ENCODE data around the gene REEP1.

The REEP1 gene

GRCh38 chr2:86195808-86196387 is 141.5 kb downstream of the REEP1 start:
- DNase-seq (ENCODE audit: low read depth in 2 of 2): no peak

GRCh38 chr2:86195055-86195807 is 142.2 kb downstream of the REEP1 start, which contains the start of gene IMMT:
IMMT (minus strand) TSS chr2:86195462; CDS start chr2:86195382, 80 bp downstream.
- peak; percentile 95 for DNase-seq (ENCODE audit: low read depth in 2 of 2)

- peak in 1 of 2 experiments; percentile 81 for DNase-seq (ENCODE audit: low read depth in 2 of 2)
These were observed 142.7 kb downstream of the REEP1 start for GRCh38 chr2:86194751-86195054.

DNA sequence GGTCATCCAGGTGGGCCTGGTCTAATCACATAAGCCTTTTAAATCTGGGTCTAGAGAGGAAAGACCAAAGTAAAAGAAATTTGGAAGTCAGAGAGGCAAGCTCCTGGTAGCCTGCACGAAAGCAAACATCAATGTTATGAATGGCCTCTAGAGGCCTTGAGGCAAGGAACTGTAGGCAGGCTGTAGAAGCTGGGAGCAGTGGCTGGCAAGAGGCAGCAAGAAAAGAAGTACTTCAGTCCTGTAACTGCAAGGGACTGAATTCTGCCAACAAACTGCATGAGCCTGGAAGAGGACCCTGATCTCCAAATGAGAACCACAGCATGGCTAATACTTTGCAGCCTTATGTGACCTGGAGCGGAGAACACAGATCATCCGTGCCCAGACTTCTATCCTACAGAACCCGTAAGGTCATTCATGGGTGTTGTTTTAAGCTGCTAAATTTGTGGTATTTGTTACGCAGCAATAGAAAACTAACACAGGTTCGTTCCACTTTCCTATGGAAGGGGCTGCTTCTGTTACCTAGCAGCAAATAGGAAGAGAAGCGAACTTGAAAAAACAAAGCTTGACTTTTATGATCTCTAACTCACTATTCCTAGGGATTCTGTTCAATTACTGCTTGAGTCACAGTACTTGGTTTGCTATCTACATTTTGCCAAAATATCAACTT is 143.4 kb downstream of the REEP1 start:
- DNase-seq (ENCODE audit: low read depth in 2 of 2): no peak

DNA sequence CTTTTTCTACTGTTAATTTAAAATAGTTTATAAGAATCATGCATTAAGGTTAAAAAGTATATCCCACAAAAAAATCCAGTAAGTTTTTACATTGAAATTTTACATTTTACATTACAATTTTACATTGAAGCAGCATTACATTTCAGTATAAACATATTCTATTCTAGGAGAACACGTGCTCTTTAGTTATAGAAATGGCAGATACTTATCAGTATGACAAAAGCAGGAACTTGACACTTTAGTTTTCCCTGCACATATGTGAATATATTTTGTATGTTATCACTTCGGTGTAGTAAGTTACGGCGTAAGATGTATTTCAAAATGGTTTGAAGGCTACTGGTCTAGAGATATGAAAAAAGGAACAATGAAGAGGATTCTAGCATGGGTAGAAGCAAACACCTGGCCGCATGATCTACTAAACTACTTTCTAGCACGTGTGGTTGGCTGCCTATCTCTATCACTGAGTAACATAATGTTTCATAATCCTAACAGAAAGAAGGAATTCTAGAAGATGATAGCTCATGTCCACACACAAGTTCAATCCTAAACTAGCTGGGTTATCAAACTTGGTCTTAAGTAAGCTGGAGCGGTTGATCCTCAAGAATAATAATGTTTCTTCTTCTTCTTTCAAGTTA is 147.5 kb downstream of the REEP1 start:
- no peak for DNase-seq (ENCODE audit: low read depth in 2 of 2)

DNA sequence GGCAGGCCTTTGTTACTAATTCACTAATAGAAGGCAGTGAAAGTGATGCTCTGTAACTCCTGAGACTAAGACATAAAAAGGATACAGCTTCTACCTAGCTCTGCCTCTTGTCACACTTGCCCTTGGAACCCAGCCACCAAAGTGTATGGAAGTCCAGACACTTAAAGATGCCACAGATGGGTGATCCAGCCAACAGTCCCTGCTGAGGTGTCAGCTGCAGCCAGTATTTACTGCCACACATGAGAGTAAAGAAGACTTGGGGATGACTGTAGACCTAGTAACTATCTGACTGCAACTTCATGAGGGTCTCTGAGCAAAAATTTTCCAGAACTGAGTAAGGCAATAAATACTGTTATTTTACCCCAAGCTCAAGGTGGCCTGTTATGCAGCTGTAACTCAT is 151.0 kb downstream of the REEP1 start:
- no peak for DNase-seq (ENCODE audit: low read depth in 2 of 2)

DNA sequence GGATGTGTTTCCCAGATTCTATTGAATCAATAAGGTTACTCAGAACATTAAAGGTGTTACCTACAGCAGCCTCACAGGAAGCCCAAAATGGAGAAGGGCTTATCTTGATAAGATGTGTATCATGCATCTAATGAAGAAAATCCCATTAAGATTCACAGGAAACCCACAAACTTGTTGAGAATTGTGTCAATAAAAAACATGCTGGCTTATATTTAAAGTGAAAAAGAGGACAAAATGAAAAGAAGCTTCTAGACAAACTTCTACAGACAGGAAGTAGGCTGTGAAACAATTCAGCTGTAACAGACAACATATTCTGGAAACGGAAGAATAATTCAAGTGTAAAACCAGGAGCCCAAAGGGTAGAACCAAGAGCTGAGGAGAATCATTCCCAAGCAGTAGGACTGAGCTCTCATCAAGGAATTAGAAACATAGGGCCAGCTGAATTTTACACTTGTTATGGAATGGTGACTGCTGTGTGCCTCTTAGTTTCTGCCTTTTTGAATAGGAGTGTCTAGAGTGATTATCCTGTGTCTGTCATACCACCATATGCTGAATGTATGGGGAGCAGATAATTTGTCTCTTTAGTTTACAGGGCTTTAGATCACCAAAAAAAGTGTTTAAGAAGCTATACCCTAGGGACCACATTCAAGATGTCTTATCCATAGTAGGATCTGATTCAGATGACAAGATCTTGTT is 151.8 kb downstream of the REEP1 start:
- no peak for DNase-seq (ENCODE audit: low read depth in 2 of 2)

GRCh38 chr2:86176597-86176996 is 160.8 kb downstream of the REEP1 start:
- DNase-seq (ENCODE audit: low read depth in 2 of 2): no peak

GRCh38 chr2:86175828-86176227 is 161.6 kb downstream of the REEP1 start:
- no peak for DNase-seq (ENCODE audit: low read depth in 2 of 2)

GRCh38 chr2:86174445-86174844 is 163.0 kb downstream of the REEP1 start:
- no peak for DNase-seq (ENCODE audit: low read depth in 2 of 2)

- no peak for DNase-seq (ENCODE audit: low read depth in 2 of 2)
These were observed 164.8 kb downstream of the REEP1 start for GRCh38 chr2:86172610-86173009.

GRCh38 chr2:86171295-86171694 is 166.1 kb downstream of the REEP1 start:
- no peak for DNase-seq (ENCODE audit: low read depth in 2 of 2)

DNA sequence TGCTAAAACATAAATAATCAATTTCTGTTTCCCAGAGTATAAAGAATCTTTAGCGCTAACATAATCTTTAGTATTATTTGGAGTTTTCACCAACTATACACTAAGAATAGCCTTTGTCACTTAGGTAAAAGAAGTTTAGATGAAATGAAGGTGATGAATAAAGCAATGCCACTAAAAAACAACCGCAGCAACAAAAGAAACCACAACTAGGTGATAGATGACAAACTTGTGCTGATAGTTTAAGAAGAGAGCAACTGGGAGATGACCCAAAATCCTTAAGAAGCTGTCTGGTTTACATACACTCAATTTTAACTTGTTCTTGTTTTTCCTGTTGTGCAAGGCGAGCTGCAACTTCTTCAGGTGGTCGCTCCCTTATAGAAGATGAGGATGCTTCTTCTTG is 167.0 kb downstream of the REEP1 start:
- DNase-seq (ENCODE audit: low read depth in 2 of 2): no peak

Data from stimulated activated CD4-positive, alpha-beta T cell treated with anti-CD3 and anti-CD28 coated beads, Interleukin-12 subunit alpha, Interleukin-12 subunit beta, amount 100 ng/mL, for 24 hours (primary cell).